ENCODE data around the gene SGTA.

Gene SGTA

GRCh38 chr19:2815191-2815614 is 32.1 kb upstream of the SGTA start:
- Histone ChIP-seq H3K4me3 (ENCODE audit: low read depth in 1 of 2, low read length in 1 of 2) (no peak overlapping the region), H3K36me3 (peaks cover 24% of the 10 kb centered on the region), H3K9me3 (no peaks in the 10 kb centered on the region), H3K27me3 (peaks cover 2% of the 10 kb centered on the region), H3K27ac (no peak overlapping the region), H3K4me1 (ENCODE audit: control insufficient read depth in 1 of 2, insufficient read depth in 1 of 2, low read depth in 1 of 2, low read length in 1 of 2) (peaks cover 7 to 10% of the 10 kb centered on the region in 2 experiments)
- no peak for TF ChIP-seq CTCF (IDR thresholded peaks at IDR 0.05)

GRCh38 chr19:2814426-2814825 is 31.4 kb upstream of the SGTA start:
- peaks cover 31% of the 10 kb centered on the region for H3K36me3 ChIP-seq

GRCh38 chr19:2813235-2814160 is 30.4 kb upstream of the SGTA start:
- no peaks in the 10 kb centered on the region for H3K27me3 ChIP-seq
- H3K27ac ChIP-seq = no peak overlapping the region
- peaks cover 41% of the 10 kb centered on the region for H3K36me3 ChIP-seq
- no peak for TF ChIP-seq CTCF (IDR thresholded peaks at IDR 0.05)
- no peak overlapping the region for H3K4me3 ChIP-seq (ENCODE audit: low read depth in 1 of 2, low read length in 1 of 2)
- no peaks in the 10 kb centered on the region for H3K9me3 ChIP-seq
- H3K4me1 ChIP-seq (ENCODE audit: control insufficient read depth in 1 of 2, insufficient read depth in 1 of 2, low read depth in 1 of 2, low read length in 1 of 2) = no peaks in the 10 kb centered on the region

More at GRCh38 chr19:2814426-2814825, 31.4 kb upstream of the SGTA start:
- Histone ChIP-seq H3K4me1 (ENCODE audit: control insufficient read depth in 1 of 2, insufficient read depth in 1 of 2, low read depth in 1 of 2, low read length in 1 of 2) (peaks cover 3% of the 10 kb centered on the region in 2 experiments), H3K27me3 (no peaks in the 10 kb centered on the region), H3K4me3 (ENCODE audit: low read depth in 1 of 2, low read length in 1 of 2) (no peak overlapping the region), H3K9me3 (no peaks in the 10 kb centered on the region), H3K27ac (no peak overlapping the region)
- no peak for TF ChIP-seq CTCF (IDR thresholded peaks at IDR 0.05)

- H3K36me3 ChIP-seq = peaks cover 49% of the 10 kb centered on the region
- no peaks in the 10 kb centered on the region for H3K4me1 ChIP-seq (ENCODE audit: control insufficient read depth in 1 of 2, insufficient read depth in 1 of 2, low read depth in 1 of 2, low read length in 1 of 2)
- H3K27me3 ChIP-seq = no peaks in the 10 kb centered on the region
- H3K27ac ChIP-seq = no peak overlapping the region
- no peak for TF ChIP-seq CTCF (IDR thresholded peaks at IDR 0.05)
- H3K4me3 ChIP-seq (ENCODE audit: low read depth in 1 of 2, low read length in 1 of 2) = no peak overlapping the region
- H3K9me3 ChIP-seq = no peaks in the 10 kb centered on the region
Observed at GRCh38 chr19:2812414-2813234, 29.6 kb upstream of the SGTA start.

GRCh38 chr19:2811735-2812413 is 28.8 kb upstream of the SGTA start:
- Histone ChIP-seq H3K36me3 (peaks cover 57% of the 10 kb centered on the region), H3K27ac (no peak overlapping the region), H3K4me1 (ENCODE audit: control insufficient read depth in 1 of 2, insufficient read depth in 1 of 2, low read depth in 1 of 2, low read length in 1 of 2) (no peaks in the 10 kb centered on the region), H3K9me3 (no peaks in the 10 kb centered on the region), H3K4me3 (ENCODE audit: low read depth in 1 of 2, low read length in 1 of 2) (no peak overlapping the region), H3K27me3 (no peaks in the 10 kb centered on the region)
- TF ChIP-seq CTCF (IDR thresholded peaks at IDR 0.05) = no peak
